ENCODE results near the gene RBPJL. TPM values are rescaled to one million over a fixed set of nuclear protein-coding genes. Genes with fewer than 3 reads are reported as not detected.

RBPJL gene
- total and polyA plus RNA-seq, 2 of the 8 experiments (the other 6 are each of a cell fraction or from before 2014, with no cell fraction given) = 0.67 to 1.3 TPM

- Histone ChIP-seq H3K9ac (replicated peaks in 1 of 4; ENCODE audit: extremely low read depth in 1 of 4, low read depth in 3 of 4, low read length in 3 of 4) (no peak overlapping the region), H4K5ac (ENCODE audit: insufficient read length, low read depth, low read length) (no peak overlapping the region), H4K20me1 (replicated peaks in 1 of 2; ENCODE audit: control insufficient read depth in 1 of 2, insufficient read depth in 2 of 2, low read length in 2 of 2) (peaks cover under 1 to 4% of the 10 kb centered on the region in 2 experiments), H3K18ac (ENCODE audit: extremely low read depth, low read length) (no peak overlapping the region), H3K23ac (ENCODE audit: insufficient read length) (no peak overlapping the region), H2BK15ac (ENCODE audit: low read length) (no peak overlapping the region), H3K36me3 (ENCODE audit: control insufficient read depth in 2 of 4, insufficient read depth in 4 of 4, low read length in 3 of 4) (peaks cover 6 to 19% (median 17%) of the 10 kb centered on the region in 4 experiments), H2BK120ac (replicated peaks; ENCODE audit: low read depth, low read length) (no peak overlapping the region), H4K8ac (ENCODE audit: extremely low read depth, insufficient read depth, low read length) (no peak overlapping the region), H2AK5ac (ENCODE audit: low read depth, low read length) (no peak overlapping the region), H2BK5ac (ENCODE audit: low read depth, low read length) (no peak overlapping the region), H3K4me3 (ENCODE audit: extremely low read depth in 1 of 4, insufficient read depth in 2 of 4, low read depth in 3 of 4, low read length in 4 of 4) (no peak overlapping the region), H3K4me1 (replicated peaks in 1 of 4; ENCODE audit: control insufficient read depth in 3 of 4, insufficient read depth in 4 of 4, low read length in 3 of 4) (no peaks in the 10 kb centered on the region; a peak in 1 of 7 replicates), H4K91ac (replicated peaks; ENCODE audit: insufficient read length, low read length) (no peak overlapping the region), H3K27ac (ENCODE audit: low read depth, low read length) (no peak overlapping the region), H2BK20ac (ENCODE audit: low read length) (no peak overlapping the region), H3K23me2 (ENCODE audit: low read depth, low read length) (no peaks in the 10 kb centered on the region), H3K4ac (replicated peaks; ENCODE audit: insufficient read length, low read depth, low read length) (no peak overlapping the region), H2BK12ac (ENCODE audit: low read depth, low read length) (no peak overlapping the region), H3K79me1 (ENCODE audit: low read depth, low read length) (no peaks in the 10 kb centered on the region), H3K79me2 (ENCODE audit: control insufficient read depth in 1 of 2, insufficient read depth in 2 of 2, low read length in 2 of 2) (no peaks in the 10 kb centered on the region), H3K56ac (replicated peaks; ENCODE audit: insufficient read length, low read depth, low read length) (no peak overlapping the region), H3K27me3 (replicated peaks in 1 of 4; ENCODE audit: control insufficient read depth in 3 of 4, extremely low read depth in 1 of 4, insufficient read depth in 3 of 4, low read length in 3 of 4) (no peaks in the 10 kb centered on the region), H2AFZ (ENCODE audit: low read length) (no peak overlapping the region), H3K9me3 (ENCODE audit: insufficient read depth in 2 of 2, low read depth in 1 of 2, low read length in 1 of 2) (no peaks in the 10 kb centered on the region), H3K14ac (ENCODE audit: insufficient read length) (no peak overlapping the region), H3K4me2 (ENCODE audit: insufficient read depth in 1 of 2, low read depth in 2 of 2, low read length in 2 of 2) (no peak overlapping the region)
- ChIA-PET POLR2A (ENCODE audit: partially characterized antibody) (interaction anchor here (0.9 to 2.9 kb wide), 7 partner anchors 10 to 126 kb away, joined by 3 to 15 read pairs (median 4); partner anchors contain the start of gene SDC4), CTCF (ENCODE audit: partially characterized antibody) (interaction anchor here (0.6 to 13.3 kb wide), 19 partner anchors 9 to 447 kb away, joined by 3 to 156 read pairs (median 5); partner anchors contain the start of genes MATN4, SYS1 and TP53TG5)
- TF ChIP-seq CREB1 (IDR thresholded peaks at IDR 0.05) = no peak
- no peak for TF ChIP-seq CEBPB (IDR thresholded peaks at IDR 0.05; ENCODE audit: low read depth, low read length)
- TF ChIP-seq SIRT6 (IDR thresholded peaks at IDR 0.05; ENCODE audit: low read length) = no peak
- TF ChIP-seq BRCA1 (IDR thresholded peaks at IDR 0.05; ENCODE audit: low read depth, low read length) = no peak
- TF ChIP-seq TCF12 (IDR thresholded peaks at IDR 0.05; ENCODE audit: low read depth, low read length) = no peak
- TF ChIP-seq MAX (IDR thresholded peaks at IDR 0.05) = no peak
- TF ChIP-seq NANOG (IDR thresholded peaks at IDR 0.05; ENCODE audit: insufficient read depth, low read depth, low read length, poor library complexity, severe bottlenecking) = no peak
- no peak for TF ChIP-seq CTCF (IDR thresholded peaks at IDR 0.05; ENCODE audit: control extremely low read depth in 1 of 3, insufficient read depth in 1 of 3, low read depth in 1 of 3, low read length in 3 of 3)
- FAIRE-seq (no peak), DNase-seq (ENCODE audit: low read depth in 1 of 2, low spot score in 2 of 2) (no peak)
Measured at GRCh38 chr20:45323731-45324130, 17.1 kb downstream of the RBPJL start.
